Naive B cell (primary cell): ENCODE data around the gene GPANK1. TPM values are rescaled to one million over a fixed set of nuclear protein-coding genes. Genes with fewer than 3 reads are reported as not detected.
A peak's percentile ranks its signal among the peaks of the same experiment; 100 is the strongest.

Experiments
- ATAC-seq, 2 donors: fragments of 150-1000 bp; cut with Tn5 transposase; 2 replicates each; pipeline ENCODE4 v1.10.0; 2021; ENCODE audit warnings: low read depth in 2 of 2, mild to moderate bottlenecking in 2 of 2, moderate library complexity in 2 of 2
- DNase-seq: peaks from one replicate; pipeline ENCODE4 v3.0.0; 2022
- H3K27ac Mint-ChIP-seq, 6 donors: one replicate each; pipeline ENCODE4 v1.8.0; 2020 to 2022; ENCODE audit warnings: mild to moderate bottlenecking in 6 of 6, mixed read lengths in 6 of 6, moderate library complexity in 5 of 6, inconsistent platforms in 2 of 6
- H3K27me3 Mint-ChIP-seq, 3 donors: one replicate each; pipeline ENCODE4 v1.8.0; 2021 to 2022; ENCODE audit warnings: mixed read lengths in 3 of 3, mild to moderate bottlenecking in 1 of 3
- H3K36me3 Mint-ChIP-seq, 2 donors: one replicate each; pipeline ENCODE4 v1.8.0; 2020 to 2022; ENCODE audit warnings: mixed read lengths in 2 of 2, inconsistent platforms in 1 of 2, mild to moderate bottlenecking in 1 of 2
- H3K4me1 Mint-ChIP-seq, 3 donors: one replicate each; pipeline ENCODE4 v1.8.0; 2020 to 2022; ENCODE audit warnings: mixed read lengths in 3 of 3, inconsistent platforms in 1 of 3, mild to moderate bottlenecking in 1 of 3, moderate library complexity in 1 of 3
- H3K4me3 Mint-ChIP-seq, 8 donors: one replicate each; pipeline ENCODE4 v1.8.0; 2020 to 2022; ENCODE audit warnings: mild to moderate bottlenecking in 8 of 8, mixed read lengths in 8 of 8, moderate library complexity in 8 of 8, inconsistent platforms in 2 of 8
- H3K9me3 Mint-ChIP-seq, 7 donors: one replicate each; pipeline ENCODE4 v1.8.0; 2020 to 2022; ENCODE audit warnings: mixed read lengths in 7 of 7, mild to moderate bottlenecking in 5 of 7, inconsistent platforms in 2 of 7, moderate library complexity in 1 of 7
- polyA plus RNA-seq, 6 donors: library from polyadenylated mRNA; unstranded; fragments of 300-500 nt; fragmentation: Illumina TruSeq; gene quantifications; one replicate each; pipeline ENCODE4 v1.2.3, GENCODE V29; 2021; ENCODE audit warnings: low read depth in 6 of 6

Gene GPANK1
- polyA plus RNA-seq, 6 donors from 2014 or later, result 18.5 to 27.8 (median 23.5) TPM

- Mint-ChIP-seq H3K27me3 (no peaks in the 10 kb centered on the region), H3K27ac (peak overlapping the region in 2 of 6 donors; percentile 30 to 67)
Observed at GRCh38 chr6:31624070-31624469, 40.7 kb downstream of the GPANK1 start.

GRCh38 chr6:31622684-31623091, 42.1 kb downstream of the GPANK1 start:
- ATAC-seq (no peak), DNase-seq (no peak)
- peak overlapping the region in 4 of 6 donors; percentile 31 to 98 (median 84) for H3K27ac Mint-ChIP-seq
- H3K9me3 Mint-ChIP-seq, result peaks cover 0 to 1% (median 0%) of the 10 kb centered on the region in 7 donors
- no peaks in the 10 kb centered on the region for H3K27me3 Mint-ChIP-seq
- H3K36me3 Mint-ChIP-seq, result peaks cover 16 to 21% of the 10 kb centered on the region in 2 donors
- peak overlapping the region in 2 of 8 donors; percentile 89 to 90 for H3K4me3 Mint-ChIP-seq
- H3K4me1 Mint-ChIP-seq, result peaks cover 24 to 31% (median 30%) of the 10 kb centered on the region in 3 donors

More at GRCh38 chr6:31624070-31624469, 40.7 kb downstream of the GPANK1 start:
- H3K36me3 Mint-ChIP-seq, result peaks cover 22 to 28% of the 10 kb centered on the region in 2 donors
- ATAC-seq, result no peak
- H3K4me3 Mint-ChIP-seq, result peak overlapping the region in 1 of 8 donors; percentile 10
- peaks cover 0 to 1% (median 0%) of the 10 kb centered on the region in 7 donors for H3K9me3 Mint-ChIP-seq
- peaks cover 26 to 35% (median 31%) of the 10 kb centered on the region in 3 donors for H3K4me1 Mint-ChIP-seq
- no peak for DNase-seq

- Mint-ChIP-seq H3K4me3 (peak overlapping the region; percentile 74 to 98 (median 90)), H3K9me3 (peaks cover 0 to 1% (median 0%) of the 10 kb centered on the region in 7 donors), H3K27me3 (no peaks in the 10 kb centered on the region), H3K4me1 (peaks cover 19 to 34% (median 24%) of the 10 kb centered on the region in 3 donors), H3K36me3 (peaks cover 10 to 14% of the 10 kb centered on the region in 2 donors), H3K27ac (peak overlapping the region; percentile 78 to 99 (median 93))
- ATAC-seq, result no peak
- DNase-seq, result no peak
Observed at GRCh38 chr6:31621991-31622390, 42.8 kb downstream of the GPANK1 start.

- peaks cover 7 to 8% of the 10 kb centered on the region in 2 donors for H3K36me3 Mint-ChIP-seq
- DNase-seq, result no peak
- peaks cover 21 to 40% (median 25%) of the 10 kb centered on the region in 3 donors for H3K4me1 Mint-ChIP-seq
Observed at GRCh38 chr6:31621320-31621939, 43.4 kb downstream of the GPANK1 start.

GRCh38 chr6:31620586-31621319, 44.0 kb downstream of the GPANK1 start, which contains the start of gene PRRC2A:
Gene PRRC2A (plus strand): TSS chr6:31620715. CDS start chr6:31622790, 2,075 bp downstream.
- peaks cover 27 to 46% (median 29%) of the 10 kb centered on the region in 3 donors for H3K4me1 Mint-ChIP-seq
- peaks cover under 1 to 1% of the 10 kb centered on the region in 2 donors for H3K36me3 Mint-ChIP-seq
- DNase-seq, result no peak

More at GRCh38 chr6:31621320-31621939, 43.4 kb downstream of the GPANK1 start:
- Mint-ChIP-seq H3K27me3 (no peaks in the 10 kb centered on the region), H3K27ac (peak overlapping the region; percentile 78 to 99 (median 93)), H3K9me3 (peaks cover 0 to 1% (median 0%) of the 10 kb centered on the region in 7 donors), H3K4me3 (peak overlapping the region; percentile 74 to 98 (median 90))
- ATAC-seq, result no peak

GRCh38 chr6:31619805-31620585, 44.8 kb downstream of the GPANK1 start:
- Mint-ChIP-seq H3K4me1 (peaks cover 35 to 52% (median 37%) of the 10 kb centered on the region in 3 donors), H3K27me3 (no peaks in the 10 kb centered on the region), H3K4me3 (peak overlapping the region; percentile 74 to 98 (median 92)), H3K27ac (peak overlapping the region; percentile 91 to 100 (median 97)), H3K36me3 (no peaks in the 10 kb centered on the region), H3K9me3 (peaks cover 0 to 1% (median 0%) of the 10 kb centered on the region in 7 donors)
- DNase-seq (peak; percentile 94), ATAC-seq (peak; percentile 79 to 80)

More at GRCh38 chr6:31620586-31621319, 44.0 kb downstream of the GPANK1 start, which contains the start of gene PRRC2A:
- H3K27me3 Mint-ChIP-seq, result no peaks in the 10 kb centered on the region
- H3K9me3 Mint-ChIP-seq, result peaks cover 0 to 1% (median 0%) of the 10 kb centered on the region in 7 donors
- peak within 1 kb of the TSS; percentile 91 to 100 (median 97) for H3K27ac Mint-ChIP-seq
- peak within 1 kb of the TSS; percentile 74 to 98 (median 92) for H3K4me3 Mint-ChIP-seq
- peak; percentile 28 to 29 for ATAC-seq

GRCh38 chr6:31617010-31617409, 47.8 kb downstream of the GPANK1 start:
- no peak overlapping the region for H3K27ac Mint-ChIP-seq
- peak overlapping the region in 1 of 8 donors; percentile 63 for H3K4me3 Mint-ChIP-seq
- no peaks in the 10 kb centered on the region for H3K27me3 Mint-ChIP-seq
- DNase-seq, result no peak
- H3K4me1 Mint-ChIP-seq, result peaks cover 39 to 55% (median 43%) of the 10 kb centered on the region in 3 donors
- no peaks in the 10 kb centered on the region for H3K36me3 Mint-ChIP-seq
- no peak for ATAC-seq
- peaks cover 0 to 1% (median 0%) of the 10 kb centered on the region in 7 donors for H3K9me3 Mint-ChIP-seq

- ATAC-seq (no peak), DNase-seq (peak; percentile 38)
- Mint-ChIP-seq H3K4me3 (peak overlapping the region in 6 of 8 donors; percentile 55 to 74 (median 56)), H3K27ac (peak overlapping the region; percentile 60 to 81 (median 72)), H3K4me1 (peaks cover 29 to 44% (median 36%) of the 10 kb centered on the region in 3 donors), H3K27me3 (no peaks in the 10 kb centered on the region), H3K36me3 (no peaks in the 10 kb centered on the region), H3K9me3 (peaks cover 0 to 1% (median 0%) of the 10 kb centered on the region in 7 donors)
Observed at GRCh38 chr6:31615748-31616147, 49.0 kb downstream of the GPANK1 start.

- Mint-ChIP-seq H3K9me3 (no peaks in the 10 kb centered on the region), H3K27ac (peak within 1 kb of the TSS; percentile 60 to 92 (median 86)), H3K36me3 (no peaks in the 10 kb centered on the region), H3K4me3 (peak within 1 kb of the TSS; percentile 54 to 88 (median 68)), H3K4me1 (peaks cover 29 to 41% (median 31%) of the 10 kb centered on the region in 3 donors), H3K27me3 (no peaks in the 10 kb centered on the region)
- ATAC-seq, result peak; percentile 24 to 38
- no peak for DNase-seq
Observed at GRCh38 chr6:31614684-31615578, 49.9 kb downstream of the GPANK1 start, which contains the start of gene AIF1. Gene AIF1 (plus strand): TSS chr6:31615234. CDS start chr6:31615330, 96 bp downstream.

- H3K27me3 Mint-ChIP-seq, result no peaks in the 10 kb centered on the region
- H3K4me1 Mint-ChIP-seq, result peaks cover 29 to 34% (median 31%) of the 10 kb centered on the region in 3 donors
- DNase-seq (no peak), ATAC-seq (peak; percentile 72 to 73)
- H3K36me3 Mint-ChIP-seq, result no peaks in the 10 kb centered on the region
- H3K4me3 Mint-ChIP-seq, result peak overlapping the region in 4 of 8 donors; percentile 56 to 88 (median 80)
- no peaks in the 10 kb centered on the region for H3K9me3 Mint-ChIP-seq
- peak overlapping the region in 5 of 6 donors; percentile 40 to 92 (median 58) for H3K27ac Mint-ChIP-seq
Observed at GRCh38 chr6:31614075-31614619, 50.6 kb downstream of the GPANK1 start.
